Bronchial smooth muscle cell (primary cell): Measurements from ENCODE around the gene TMEM114. TPM values are rescaled to one million over a fixed set of nuclear protein-coding genes. Genes with fewer than 3 reads are reported as not detected.

Experiments used
- total RNA-seq: library from RNA; depleted of rRNA; stranded (reverse); fragments of >200 nt; gene quantifications from 2 replicates; pipeline ENCODE4 v1.2.1, GENCODE V29; 2014

TMEM114 gene
- not detected in 2 replicates for total RNA-seq

DNA sequence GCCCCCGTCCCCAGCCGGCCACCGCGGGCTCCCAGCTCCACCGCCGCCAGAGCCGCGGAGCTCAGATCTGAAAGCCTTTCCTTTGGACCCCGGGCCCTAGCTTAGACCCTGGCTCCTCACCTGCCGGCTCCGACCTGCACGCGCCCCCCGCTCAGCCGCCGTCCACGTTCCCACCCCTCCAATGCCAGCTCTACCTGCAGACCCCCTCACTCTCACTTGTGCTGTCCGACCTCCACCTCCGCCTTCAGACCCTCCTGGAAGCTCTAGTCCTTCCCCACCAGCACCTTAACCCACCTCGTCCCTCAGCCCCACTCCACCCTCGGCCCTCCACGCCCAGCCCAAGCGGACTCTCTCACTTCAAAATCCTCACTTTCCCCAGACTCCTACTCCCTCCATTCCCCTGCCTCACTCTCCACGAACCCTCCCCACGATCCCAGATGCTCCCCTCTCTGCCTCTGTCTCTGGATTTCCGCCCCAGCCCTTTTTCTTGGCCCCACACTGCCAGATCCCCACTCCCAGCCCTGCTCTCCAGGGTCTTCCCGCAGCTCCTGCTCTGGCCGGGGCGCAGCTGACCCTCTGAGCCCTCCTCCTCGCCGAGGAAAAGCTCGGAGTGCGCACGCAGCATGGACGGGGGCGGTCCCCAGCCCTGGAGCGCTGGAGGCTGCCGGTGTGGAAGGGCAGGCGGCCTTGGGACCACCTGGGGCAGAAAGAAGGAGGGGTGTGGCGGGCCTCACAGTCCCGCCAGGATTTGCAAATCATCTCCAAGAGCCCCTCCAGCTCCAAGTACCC lies at the start of gene TMEM114:
TMEM114 (minus strand) TSS at position 612 of the 789 bp plus-strand sequence. CDS start 673 bp downstream, outside the sequence.

DNA sequence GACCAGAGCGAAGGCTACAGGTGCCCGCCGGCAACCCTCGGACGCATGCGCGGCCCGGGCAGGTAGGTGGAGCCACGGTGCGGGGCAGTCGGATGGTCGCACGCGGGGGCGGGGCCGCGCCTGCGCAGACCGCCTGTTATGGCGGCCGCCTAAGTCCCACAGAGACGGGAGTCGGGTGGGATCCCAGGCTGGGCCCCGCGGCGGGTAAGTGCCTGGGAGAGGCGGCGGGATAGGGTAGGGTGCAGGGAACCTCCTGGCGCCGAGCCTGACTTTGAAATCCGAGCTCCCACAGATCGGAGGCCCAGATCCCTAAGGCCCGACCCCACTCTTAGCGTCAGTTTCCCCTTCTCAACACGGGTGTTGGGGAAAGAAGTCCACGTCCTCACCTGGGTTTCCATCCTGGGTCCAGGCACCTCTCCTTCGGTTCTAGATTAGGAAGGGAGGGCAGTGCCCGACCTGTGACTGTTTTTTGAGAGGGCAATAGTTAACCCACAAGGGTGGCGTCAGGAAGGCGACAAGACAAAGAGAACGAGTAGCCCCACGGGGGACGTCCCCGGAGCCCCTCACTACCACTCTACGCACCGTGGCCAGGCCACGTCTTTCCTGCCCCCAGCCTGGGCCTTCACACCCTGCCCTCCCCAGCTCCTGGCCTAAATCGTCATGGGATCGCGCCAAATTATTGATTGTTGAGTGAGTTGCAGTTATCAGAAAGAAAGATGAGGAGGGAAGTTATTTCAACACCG lies 31.4 kb upstream of the TMEM114 start, which contains the start of gene METTL22:
METTL22 (plus strand) TSS at position 127 of the 743 bp plus-strand sequence. CDS start 3,968 bp downstream, outside the sequence.

Other genes starting within 250 kb of the TMEM114 start
- gene METTL22, start 31.2 kb upstream of the TMEM114 start, total RNA-seq = 20.8 and 28.6 TPM in 2 replicates
- gene ABAT, start 84.1 kb upstream of the TMEM114 start, total RNA-seq = 2.6 and 2.7 TPM in 2 replicates
- gene TMEM186, start 207.1 kb upstream of the TMEM114 start, total RNA-seq = 4.6 and 5.8 TPM in 2 replicates
- gene PMM2, start 207.3 kb upstream of the TMEM114 start, total RNA-seq = 17.3 and 18.5 TPM in 2 replicates